Measurements from ENCODE around the gene CD300E.

The CD300E gene

GRCh38 chr17:74599023-74599399 is 24.5 kb downstream of the CD300E start:
- no peaks in the 10 kb centered on the region for H3K36me3 ChIP-seq (ENCODE audit: insufficient read depth, low read length)
- no peak overlapping the region for H2AFZ ChIP-seq (ENCODE audit: low read length, unreplicated experiment)
- no peaks in the 10 kb centered on the region for H3K79me2 ChIP-seq (ENCODE audit: control insufficient read depth, insufficient read depth, low read length, unreplicated experiment)
- H3K27ac ChIP-seq (ENCODE audit: low read depth, low read length), result no peak overlapping the region
- H3K4me1 ChIP-seq (ENCODE audit: control insufficient read depth, insufficient read depth, low read length, unreplicated experiment), result no peaks in the 10 kb centered on the region
- peaks cover 39% of the 10 kb centered on the region for H3K27me3 ChIP-seq (ENCODE audit: insufficient read depth, low read length)
- no peak overlapping the region for H3K4me3 ChIP-seq (ENCODE audit: low read depth, low read length)

GRCh38 chr17:74598346-74599022 is 25.1 kb downstream of the CD300E start:
- H3K27me3 ChIP-seq (ENCODE audit: insufficient read depth, low read length), result peaks cover 35% of the 10 kb centered on the region

GRCh38 chr17:74597069-74597790 is 26.3 kb downstream of the CD300E start:
- Histone ChIP-seq H3K4me1 (ENCODE audit: control insufficient read depth, insufficient read depth, low read length, unreplicated experiment) (no peaks in the 10 kb centered on the region), H3K27me3 (ENCODE audit: insufficient read depth, low read length) (peaks cover 35% of the 10 kb centered on the region), H3K36me3 (ENCODE audit: insufficient read depth, low read length) (no peaks in the 10 kb centered on the region), H2AFZ (ENCODE audit: low read length, unreplicated experiment) (no peak overlapping the region), H3K27ac (ENCODE audit: low read depth, low read length) (no peak overlapping the region), H3K79me2 (ENCODE audit: control insufficient read depth, insufficient read depth, low read length, unreplicated experiment) (no peaks in the 10 kb centered on the region), H3K4me3 (ENCODE audit: low read depth, low read length) (no peak overlapping the region)

More at GRCh38 chr17:74598346-74599022, 25.1 kb downstream of the CD300E start:
- H3K79me2 ChIP-seq (ENCODE audit: control insufficient read depth, insufficient read depth, low read length, unreplicated experiment), result no peaks in the 10 kb centered on the region
- no peaks in the 10 kb centered on the region for H3K4me1 ChIP-seq (ENCODE audit: control insufficient read depth, insufficient read depth, low read length, unreplicated experiment)
- H3K4me3 ChIP-seq (ENCODE audit: low read depth, low read length), result no peak overlapping the region
- H3K36me3 ChIP-seq (ENCODE audit: insufficient read depth, low read length), result no peaks in the 10 kb centered on the region
- no peak overlapping the region for H3K27ac ChIP-seq (ENCODE audit: low read depth, low read length)
- no peak overlapping the region for H2AFZ ChIP-seq (ENCODE audit: low read length, unreplicated experiment)

GRCh38 chr17:74595037-74595750 is 28.3 kb downstream of the CD300E start:
- no peaks in the 10 kb centered on the region for H3K36me3 ChIP-seq (ENCODE audit: insufficient read depth, low read length)
- no peaks in the 10 kb centered on the region for H3K4me1 ChIP-seq (ENCODE audit: control insufficient read depth, insufficient read depth, low read length, unreplicated experiment)
- H3K27ac ChIP-seq (ENCODE audit: low read depth, low read length), result no peak overlapping the region
- no peak overlapping the region for H3K4me3 ChIP-seq (ENCODE audit: low read depth, low read length)
- H2AFZ ChIP-seq (ENCODE audit: low read length, unreplicated experiment), result no peak overlapping the region
- H3K79me2 ChIP-seq (ENCODE audit: control insufficient read depth, insufficient read depth, low read length, unreplicated experiment), result no peaks in the 10 kb centered on the region
- peaks cover 35% of the 10 kb centered on the region for H3K27me3 ChIP-seq (ENCODE audit: insufficient read depth, low read length)

- Histone ChIP-seq H2AFZ (ENCODE audit: low read length, unreplicated experiment) (no peak within 1 kb of the TSS), H3K4me3 (ENCODE audit: low read depth, low read length) (no peak within 1 kb of the TSS), H3K27ac (ENCODE audit: low read depth, low read length) (no peak within 1 kb of the TSS), H3K79me2 (ENCODE audit: control insufficient read depth, insufficient read depth, low read length, unreplicated experiment) (no peaks in the 10 kb centered on the region), H3K36me3 (ENCODE audit: insufficient read depth, low read length) (no peaks in the 10 kb centered on the region), H3K4me1 (ENCODE audit: control insufficient read depth, insufficient read depth, low read length, unreplicated experiment) (no peaks in the 10 kb centered on the region), H3K27me3 (ENCODE audit: insufficient read depth, low read length) (peaks cover 34% of the 10 kb centered on the region)
Measured at GRCh38 chr17:74592087-74592990, 31.2 kb downstream of the CD300E start, which contains the start of gene CD300LD. Gene CD300LD (minus strand): TSS chr17:74592283. CDS start chr17:74592202, 81 bp downstream.

GRCh38 chr17:74591503-74591902 is 32.0 kb downstream of the CD300E start:
- Histone ChIP-seq H3K27me3 (ENCODE audit: insufficient read depth, low read length) (peaks cover 36% of the 10 kb centered on the region), H3K4me3 (ENCODE audit: low read depth, low read length) (no peak overlapping the region), H3K79me2 (ENCODE audit: control insufficient read depth, insufficient read depth, low read length, unreplicated experiment) (no peaks in the 10 kb centered on the region), H3K36me3 (ENCODE audit: insufficient read depth, low read length) (no peaks in the 10 kb centered on the region), H3K4me1 (ENCODE audit: control insufficient read depth, insufficient read depth, low read length, unreplicated experiment) (no peaks in the 10 kb centered on the region), H3K27ac (ENCODE audit: low read depth, low read length) (no peak overlapping the region), H2AFZ (ENCODE audit: low read length, unreplicated experiment) (no peak overlapping the region)

- H2AFZ ChIP-seq (ENCODE audit: low read length, unreplicated experiment), result no peak overlapping the region
- H3K36me3 ChIP-seq (ENCODE audit: insufficient read depth, low read length), result no peaks in the 10 kb centered on the region
- H3K4me1 ChIP-seq (ENCODE audit: control insufficient read depth, insufficient read depth, low read length, unreplicated experiment), result no peaks in the 10 kb centered on the region
- no peaks in the 10 kb centered on the region for H3K79me2 ChIP-seq (ENCODE audit: control insufficient read depth, insufficient read depth, low read length, unreplicated experiment)
- H3K27me3 ChIP-seq (ENCODE audit: insufficient read depth, low read length), result peaks cover 43% of the 10 kb centered on the region
- no peak overlapping the region for H3K27ac ChIP-seq (ENCODE audit: low read depth, low read length)
- H3K4me3 ChIP-seq (ENCODE audit: low read depth, low read length), result no peak overlapping the region
Measured at GRCh38 chr17:74585711-74586110, 37.8 kb downstream of the CD300E start.

- Histone ChIP-seq H3K4me3 (ENCODE audit: low read depth, low read length) (no peak overlapping the region), H3K36me3 (ENCODE audit: insufficient read depth, low read length) (no peaks in the 10 kb centered on the region), H3K27ac (ENCODE audit: low read depth, low read length) (no peak overlapping the region), H2AFZ (ENCODE audit: low read length, unreplicated experiment) (no peak overlapping the region), H3K79me2 (ENCODE audit: control insufficient read depth, insufficient read depth, low read length, unreplicated experiment) (no peaks in the 10 kb centered on the region), H3K4me1 (ENCODE audit: control insufficient read depth, insufficient read depth, low read length, unreplicated experiment) (no peaks in the 10 kb centered on the region), H3K27me3 (ENCODE audit: insufficient read depth, low read length) (peaks cover 39% of the 10 kb centered on the region)
Measured at GRCh38 chr17:74584292-74585060, 39.1 kb downstream of the CD300E start.

- no peaks in the 10 kb centered on the region for H3K4me1 ChIP-seq (ENCODE audit: control insufficient read depth, insufficient read depth, low read length, unreplicated experiment)
- no peak overlapping the region for H2AFZ ChIP-seq (ENCODE audit: low read length, unreplicated experiment)
- peaks cover 25% of the 10 kb centered on the region for H3K27me3 ChIP-seq (ENCODE audit: insufficient read depth, low read length)
- H3K4me3 ChIP-seq (ENCODE audit: low read depth, low read length), result no peak overlapping the region
- H3K36me3 ChIP-seq (ENCODE audit: insufficient read depth, low read length), result no peaks in the 10 kb centered on the region
- no peak overlapping the region for H3K27ac ChIP-seq (ENCODE audit: low read depth, low read length)
- no peaks in the 10 kb centered on the region for H3K79me2 ChIP-seq (ENCODE audit: control insufficient read depth, insufficient read depth, low read length, unreplicated experiment)
Measured at GRCh38 chr17:74582633-74583032, 40.9 kb downstream of the CD300E start.

Measured in ACC112 (cell line).